Right lung (tissue), 5 donors: Measurements from ENCODE around the gene ADCK1. TPM values are rescaled to one million over a fixed set of nuclear protein-coding genes. Genes with fewer than 3 reads are reported as not detected.
"Not testable (repeated sequence)": the region's sequence is repeated elsewhere in the genome, so short reads cannot be mapped to it uniquely, and the experiment has no call there.

Source experiments
- DNase-seq, 2 donors: peaks; one replicate each; pipeline ENCODE4 v3.0.0-alpha.2; 2013
- polyA plus RNA-seq, 5 donors: library from polyadenylated mRNA; unstranded; fragments of 120-200 nt; gene quantifications; one replicate each; pipeline versions ENCODE4 v1.2.1 to v1.2.3, GENCODE V29; 2013; ENCODE audit warnings: inconsistent platforms in 1 of 5, low replicate concordance in 1 of 5; ENCODE audit not compliant: insufficient read length in 5 of 5, insufficient read depth in 1 of 5

ADCK1 gene
- polyA plus RNA-seq, 5 donors = 4.9 to 6.9 (median 6.8) TPM

- DNase-seq = no peak
Observed at GRCh38 chr14:77902811-77903210, 102.9 kb downstream of the ADCK1 start.

DNA sequence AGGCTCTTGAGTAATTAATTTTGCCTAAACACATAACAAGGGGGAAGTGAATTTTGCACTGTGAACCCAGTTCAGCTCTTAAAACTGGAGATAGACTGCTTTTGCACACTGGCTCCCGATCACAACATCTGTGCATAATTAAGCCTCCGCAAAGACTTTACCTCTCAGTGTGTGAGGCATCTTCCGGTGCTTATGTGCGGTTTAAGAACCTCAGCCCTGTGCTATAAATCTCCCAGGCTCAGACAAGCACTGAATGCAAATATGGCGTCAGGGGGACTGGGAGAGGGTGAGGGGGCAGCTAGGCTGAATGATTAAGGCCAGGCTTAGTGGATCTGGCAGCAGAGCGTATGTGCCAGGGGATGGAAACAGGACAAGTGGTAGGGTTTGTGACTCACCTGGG lies 103.3 kb downstream of the ADCK1 start:
- DNase-seq = no peak

GRCh38 chr14:77903937-77904617 lies 104.2 kb downstream of the ADCK1 start:
- DNase-seq = no peak

GRCh38 chr14:77906446-77906845 lies 106.5 kb downstream of the ADCK1 start:
- no peak for DNase-seq

DNA sequence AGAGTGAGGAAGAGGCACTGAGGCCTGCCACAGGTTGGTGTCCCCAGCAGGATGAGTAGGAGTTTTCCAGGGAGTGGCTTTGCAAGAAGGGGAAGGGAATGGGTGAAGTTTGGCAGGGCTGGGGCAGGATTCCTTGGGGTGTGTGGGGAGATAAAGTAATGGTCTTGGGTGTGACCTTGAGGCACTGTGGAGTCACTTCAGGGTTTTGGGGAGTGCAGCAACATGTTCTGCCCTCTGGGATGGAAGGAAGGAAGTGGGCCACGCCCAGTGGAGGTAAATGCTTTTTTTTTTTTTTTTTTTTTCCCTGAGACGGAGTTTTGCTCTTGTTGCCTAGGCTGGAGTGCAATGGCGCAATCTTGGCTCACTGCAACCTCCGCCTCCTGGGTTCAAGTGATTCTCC lies 108.9 kb downstream of the ADCK1 start:
- DNase-seq = no peak

- DNase-seq = no peak
Observed at GRCh38 chr14:77909911-77910310, 110.0 kb downstream of the ADCK1 start.

DNA sequence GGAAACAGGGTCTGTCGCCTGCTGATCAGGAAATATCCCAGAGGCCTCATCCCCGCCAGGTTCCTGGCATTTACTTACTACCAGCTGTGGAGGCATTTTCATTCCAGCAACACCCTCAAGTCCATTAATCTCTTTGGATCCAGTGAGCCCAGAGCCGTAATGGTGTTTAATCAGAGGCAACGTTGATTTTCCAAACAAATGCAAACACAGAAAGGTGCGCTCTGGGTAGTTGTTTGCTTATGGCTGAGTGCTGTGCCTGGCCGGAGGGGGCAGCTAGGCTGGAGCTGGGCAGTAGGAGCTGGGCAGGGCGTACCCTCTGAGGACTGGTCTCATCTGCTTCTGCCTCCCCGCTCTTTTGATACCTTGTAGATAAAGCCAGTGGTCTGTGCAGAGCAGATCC lies 110.6 kb downstream of the ADCK1 start:
- DNase-seq = no peak

DNA sequence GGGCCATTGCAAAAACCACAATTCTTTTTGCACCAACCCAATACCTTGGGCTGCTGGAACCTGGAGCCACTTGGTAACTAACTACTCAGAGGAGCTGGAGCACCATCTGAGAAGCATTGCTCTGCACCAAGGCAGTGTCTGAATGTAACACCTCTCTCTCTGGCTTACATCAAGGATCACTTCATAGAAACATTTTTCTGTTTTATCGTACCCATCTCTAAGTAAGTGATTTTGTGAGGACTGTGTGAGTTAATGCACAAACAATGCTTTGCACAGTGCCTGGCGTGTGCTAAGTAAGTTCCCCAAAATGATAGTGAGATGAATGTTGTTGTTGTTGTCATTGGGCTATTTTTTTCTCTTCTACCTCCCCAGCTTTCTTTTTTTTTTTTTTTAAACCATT lies 111.4 kb downstream of the ADCK1 start:
- DNase-seq = peak; percentile 6 to 8

DNA sequence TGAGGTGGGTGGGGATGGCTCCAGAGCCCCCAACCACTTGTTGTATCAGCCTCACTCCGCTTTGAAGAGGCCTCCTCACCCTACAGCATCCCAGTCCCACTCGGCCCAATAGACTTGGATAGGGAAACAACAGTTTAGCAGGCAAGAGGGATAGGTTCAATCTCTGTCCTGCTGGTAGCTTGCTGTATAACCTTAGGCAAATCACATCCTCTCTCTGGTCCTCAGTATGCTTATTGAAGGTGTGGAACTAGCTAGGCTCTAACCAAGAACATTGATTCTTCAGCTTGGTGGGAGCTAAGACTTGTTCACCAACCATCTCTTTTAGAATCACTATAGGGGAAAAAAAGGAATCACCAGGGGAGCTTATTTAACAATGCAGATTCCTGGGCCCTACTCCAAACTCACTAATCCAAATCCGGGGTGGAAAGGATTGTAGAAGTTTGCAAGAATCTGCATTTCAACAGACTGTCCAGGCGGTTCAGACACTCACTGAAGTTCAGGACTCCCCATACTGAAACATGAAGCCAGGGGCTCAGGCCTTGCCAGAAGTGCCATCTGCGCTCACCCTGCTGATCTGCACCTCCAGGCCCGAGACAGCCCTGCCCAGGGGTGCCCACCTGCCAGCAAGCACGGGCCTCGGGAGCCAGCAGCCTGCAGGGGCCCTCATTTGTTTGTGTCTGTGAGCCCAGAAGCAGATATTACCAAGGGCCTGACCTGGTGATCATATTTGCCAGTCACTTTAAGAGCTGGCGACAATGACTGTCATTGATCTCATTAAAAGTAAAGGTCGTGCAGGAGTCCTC lies 113.0 kb downstream of the ADCK1 start:
- DNase-seq = no peak

DNA sequence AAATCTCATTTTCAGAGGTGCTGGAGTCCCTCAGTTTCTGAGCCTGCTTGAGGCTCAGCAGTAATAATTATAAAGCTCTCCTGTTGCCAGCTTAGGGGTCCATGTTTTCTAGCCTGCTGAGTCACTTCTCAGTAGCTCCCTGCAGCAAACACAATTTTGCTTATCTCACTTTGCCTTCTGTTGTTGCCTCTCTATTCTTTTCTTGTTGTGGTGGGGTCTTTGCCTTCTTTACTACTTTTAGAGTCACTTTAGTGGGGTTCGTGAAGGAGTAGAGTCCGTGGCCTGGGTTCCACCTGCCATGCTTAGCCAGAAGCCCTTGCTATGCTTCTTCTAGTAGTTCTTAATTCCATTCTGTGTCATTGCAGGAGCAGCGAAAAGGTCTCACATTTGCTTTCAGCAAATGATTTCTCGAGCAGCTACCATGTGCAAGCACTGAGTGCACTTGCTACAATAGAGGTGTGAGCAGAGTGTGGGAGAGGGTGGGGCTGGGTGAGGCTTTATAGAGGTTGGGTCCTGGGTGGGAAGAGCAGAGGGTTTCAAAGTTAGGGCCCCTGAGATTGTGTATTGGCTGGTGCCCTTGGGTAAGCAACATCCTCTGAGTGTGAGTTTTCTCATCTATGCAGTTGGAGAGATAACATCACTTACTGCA lies 114.3 kb downstream of the ADCK1 start:
- no peak for DNase-seq

DNA sequence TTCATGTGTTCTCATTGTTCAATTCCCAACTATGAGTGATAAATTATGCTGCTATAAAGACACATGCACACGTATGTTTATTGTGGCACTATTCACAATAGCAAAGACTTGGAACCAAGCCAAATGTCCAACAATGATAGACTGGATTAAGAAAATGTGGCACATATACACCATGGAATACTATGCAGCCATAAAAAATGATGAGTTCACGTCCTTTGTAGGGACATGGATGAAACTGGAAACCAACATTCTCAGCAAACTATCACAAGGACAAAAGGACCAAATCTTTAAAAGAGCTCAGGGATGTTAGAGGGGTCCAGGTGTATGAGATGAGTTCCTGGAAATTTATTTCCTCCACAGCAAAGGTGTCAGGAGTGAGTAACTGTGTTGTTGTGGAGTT lies 115.5 kb downstream of the ADCK1 start:
- DNase-seq = not testable (repeated sequence)

GRCh38 chr14:77917491-77918201 lies 117.7 kb downstream of the ADCK1 start:
- no peak for DNase-seq

- DNase-seq = no peak
Observed at GRCh38 chr14:77918448-77918847, 118.5 kb downstream of the ADCK1 start.

GRCh38 chr14:77920312-77920711 lies 120.4 kb downstream of the ADCK1 start:
- no peak for DNase-seq

- DNase-seq = no peak
Observed at GRCh38 chr14:77921818-77922217, 121.9 kb downstream of the ADCK1 start.

DNA sequence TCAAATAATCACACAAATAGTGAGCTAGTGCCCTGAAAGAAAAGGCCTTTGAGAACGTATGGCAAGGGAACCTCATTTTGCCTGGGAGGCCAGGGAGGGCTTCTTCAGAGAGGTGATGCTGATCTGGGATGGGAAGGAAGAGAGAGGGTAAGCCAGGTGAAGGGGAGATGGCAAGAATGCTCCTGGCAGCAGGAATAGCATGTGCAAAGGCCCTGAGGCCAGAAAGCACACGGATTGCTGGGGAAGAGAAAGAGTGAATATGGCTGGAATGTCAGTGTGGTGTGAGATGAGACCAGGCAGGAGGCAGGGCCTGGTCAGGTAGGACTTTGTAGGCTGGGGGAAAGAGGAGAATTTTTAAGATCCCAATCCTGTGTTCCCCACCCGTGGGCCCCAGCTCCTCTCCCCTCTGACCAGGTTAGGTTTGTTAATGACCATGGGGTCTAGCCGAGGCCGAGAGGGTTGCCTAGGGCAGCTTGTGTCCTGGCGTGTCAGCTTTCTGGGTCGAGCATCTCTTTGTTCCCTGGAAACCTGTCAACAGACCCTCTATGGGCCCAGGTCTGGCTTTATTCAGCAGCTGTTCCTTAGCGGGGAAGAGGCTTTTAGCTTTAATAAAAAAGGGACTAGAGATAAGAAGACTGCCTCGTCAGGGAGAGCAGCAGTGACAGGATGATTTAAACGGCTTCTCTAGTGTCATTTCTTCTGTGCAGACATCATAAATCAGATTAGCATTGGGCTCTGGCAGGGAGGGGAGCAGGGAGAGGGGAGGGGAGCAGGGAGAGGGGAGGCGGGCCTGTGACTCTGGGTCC lies 123.4 kb downstream of the ADCK1 start:
- DNase-seq = no peak

GRCh38 chr14:77924141-77924948 lies 124.4 kb downstream of the ADCK1 start:
- no peak for DNase-seq

DNA sequence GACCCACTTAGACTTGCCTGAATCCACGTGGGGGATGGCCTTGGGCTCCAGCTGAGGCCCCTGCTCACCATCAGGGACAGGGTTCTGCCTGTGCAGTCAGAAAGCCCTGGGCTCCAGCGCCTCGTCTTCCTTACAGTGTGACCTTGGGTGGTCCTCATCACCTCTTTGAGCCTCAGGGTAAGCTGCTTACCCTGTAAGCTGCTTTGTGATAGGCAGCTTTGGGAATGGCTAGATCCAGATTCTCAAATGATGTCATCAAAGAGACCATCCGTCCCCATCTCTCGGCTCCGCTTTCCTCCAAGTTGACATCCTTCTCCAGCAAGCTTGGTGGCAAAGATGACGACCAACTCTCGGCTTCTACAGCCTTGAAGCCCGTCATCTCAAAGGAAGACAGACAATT lies 127.0 kb downstream of the ADCK1 start:
- DNase-seq = no peak

DNA sequence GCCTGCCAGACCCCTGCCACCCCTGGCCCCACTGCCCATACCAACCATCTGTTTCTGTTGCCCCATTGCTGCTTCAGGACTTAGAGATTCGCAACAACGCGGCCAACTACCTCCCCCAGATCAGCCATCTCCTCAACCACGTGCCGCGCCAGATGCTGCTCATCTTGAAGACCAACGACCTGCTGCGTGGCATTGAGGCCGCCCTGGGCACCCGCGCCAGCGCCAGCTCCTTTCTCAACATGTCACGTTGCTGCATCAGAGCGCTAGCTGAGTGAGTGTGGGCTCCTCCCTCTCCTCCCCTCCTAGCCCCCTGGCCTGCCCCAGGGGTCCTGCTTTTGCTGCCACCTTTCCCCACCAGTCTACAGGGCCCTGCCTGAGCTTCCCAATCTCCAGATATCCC lies 131.5 kb downstream of the ADCK1 start:
- no peak for DNase-seq

DNA sequence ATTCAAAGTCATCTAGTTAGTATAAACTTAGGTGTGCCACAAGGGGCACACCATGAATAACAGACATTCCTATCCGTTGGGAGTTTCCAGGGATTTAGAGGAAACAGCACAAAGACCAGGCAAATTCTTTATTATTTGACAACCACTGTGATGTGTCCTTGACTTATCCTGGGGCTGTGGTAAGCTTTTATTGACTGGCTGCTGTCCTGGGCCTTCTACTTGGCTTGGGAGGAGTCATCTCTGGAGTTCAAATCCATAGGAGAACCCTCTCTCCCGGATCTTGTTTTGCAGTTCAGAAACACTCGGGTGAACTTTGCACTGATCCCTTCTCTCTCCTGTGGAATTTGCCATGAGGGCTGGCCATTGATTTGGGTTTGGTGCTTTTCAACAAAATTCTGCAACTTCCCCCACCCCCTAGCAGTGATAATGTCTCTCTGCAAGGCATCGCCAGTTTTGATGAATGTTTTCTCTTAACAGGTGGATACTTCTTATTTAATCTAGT lies 136.3 kb downstream of the ADCK1 start:
- DNase-seq = no peak
